Measurements from ENCODE around the gene RAD1.

DNA sequence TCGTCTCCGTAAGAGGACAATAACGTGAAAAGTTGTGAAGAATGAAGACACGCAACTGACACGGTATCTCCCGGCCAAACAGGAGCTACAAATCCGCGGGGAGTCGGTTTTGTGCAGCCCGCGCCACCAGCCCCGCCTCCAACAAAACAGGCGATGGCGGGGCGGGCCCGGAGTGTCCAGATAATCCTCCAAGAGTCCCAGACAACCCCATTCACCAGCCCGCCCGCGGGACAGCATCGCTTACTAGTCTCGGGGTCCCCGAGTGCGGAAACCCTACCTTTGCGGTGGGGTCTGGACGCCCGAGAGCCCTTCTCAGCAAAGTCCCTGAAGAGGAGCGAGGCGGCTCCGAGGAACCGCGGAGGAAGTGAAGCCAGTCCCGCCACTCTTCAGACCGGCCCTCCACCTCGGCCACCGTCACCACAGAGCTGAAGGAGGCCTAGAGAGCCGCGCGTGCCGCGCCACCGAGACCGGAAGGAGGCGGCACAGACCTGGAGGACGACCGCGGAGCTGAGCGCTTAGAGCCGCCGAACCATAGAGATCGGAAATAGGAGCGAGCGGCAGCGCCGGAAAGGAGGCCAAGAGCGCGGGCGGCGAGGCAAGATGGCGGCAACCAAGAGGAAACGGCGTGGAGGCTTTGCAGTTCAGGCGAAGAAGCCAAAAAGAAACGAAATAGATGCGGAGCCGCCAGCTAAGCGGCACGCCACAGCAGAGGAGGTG lies at the start of gene RAD1, which contains the start of gene BRIX1:
- TF ChIP-seq, protein P1, sequence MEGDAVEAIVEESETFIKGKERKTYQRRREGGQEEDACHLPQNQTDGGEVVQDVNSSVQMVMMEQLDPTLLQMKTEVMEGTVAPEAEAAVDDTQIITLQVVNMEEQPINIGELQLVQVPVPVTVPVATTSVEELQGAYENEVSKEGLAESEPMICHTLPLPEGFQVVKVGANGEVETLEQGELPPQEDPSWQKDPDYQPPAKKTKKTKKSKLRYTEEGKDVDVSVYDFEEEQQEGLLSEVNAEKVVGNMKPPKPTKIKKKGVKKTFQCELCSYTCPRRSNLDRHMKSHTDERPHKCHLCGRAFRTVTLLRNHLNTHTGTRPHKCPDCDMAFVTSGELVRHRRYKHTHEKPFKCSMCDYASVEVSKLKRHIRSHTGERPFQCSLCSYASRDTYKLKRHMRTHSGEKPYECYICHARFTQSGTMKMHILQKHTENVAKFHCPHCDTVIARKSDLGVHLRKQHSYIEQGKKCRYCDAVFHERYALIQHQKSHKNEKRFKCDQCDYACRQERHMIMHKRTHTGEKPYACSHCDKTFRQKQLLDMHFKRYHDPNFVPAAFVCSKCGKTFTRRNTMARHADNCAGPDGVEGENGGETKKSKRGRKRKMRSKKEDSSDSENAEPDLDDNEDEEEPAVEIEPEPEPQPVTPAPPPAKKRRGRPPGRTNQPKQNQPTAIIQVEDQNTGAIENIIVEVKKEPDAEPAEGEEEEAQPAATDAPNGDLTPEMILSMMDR (IDR thresholded peaks at IDR 0.05), result peak in 3 of 6 experiments; percentile 16 to 59 (median 31)
- TF ChIP-seq POLR2AphosphoS5 (IDR thresholded peaks at IDR 0.05) (peak; percentile 93 to 96), POLR2A (IDR thresholded peaks at IDR 0.05) (peak in 3 of 4 donors; percentile 41 to 83 (median 51))

Data from upper lobe of left lung (tissue), 4 donors.